HG03354 (cell line): Measurements from ENCODE around the gene SORCS1.

Source experiments
- ATAC-seq: cut with Tn5 transposase; IDR thresholded peaks from one replicate; pipeline ENCODE4 v1.9.1; 2021; ENCODE audit warnings: mild to moderate bottlenecking; ENCODE audit not compliant: unreplicated experiment, poor library complexity, severe bottlenecking

SORCS1 gene

GRCh38 chr10:106917452-106918055 is 247.0 kb downstream of the SORCS1 start:
- ATAC-seq: no peak

GRCh38 chr10:106914016-106914415 is 250.5 kb downstream of the SORCS1 start:
- no peak for ATAC-seq

- no peak for ATAC-seq
Measured at GRCh38 chr10:106913348-106913747, 251.2 kb downstream of the SORCS1 start.

GRCh38 chr10:106911096-106911495 is 253.4 kb downstream of the SORCS1 start:
- no peak for ATAC-seq

- no peak for ATAC-seq
Measured at GRCh38 chr10:106910666-106911065, 253.8 kb downstream of the SORCS1 start.

- no peak for ATAC-seq
Measured at GRCh38 chr10:106908225-106908624, 256.3 kb downstream of the SORCS1 start.

- no peak for ATAC-seq
Measured at GRCh38 chr10:106904209-106904608, 260.3 kb downstream of the SORCS1 start.

GRCh38 chr10:106903180-106903579 is 261.3 kb downstream of the SORCS1 start:
- ATAC-seq: no peak

- ATAC-seq: no peak
Measured at GRCh38 chr10:106900016-106900652, 264.4 kb downstream of the SORCS1 start.

- ATAC-seq: no peak
Measured at GRCh38 chr10:106898446-106898845, 266.1 kb downstream of the SORCS1 start.

- no peak for ATAC-seq
Measured at GRCh38 chr10:106897719-106898118, 266.8 kb downstream of the SORCS1 start.

GRCh38 chr10:106894692-106895091 is 269.8 kb downstream of the SORCS1 start:
- no peak for ATAC-seq

- ATAC-seq: no peak
Measured at GRCh38 chr10:106877574-106877973, 286.9 kb downstream of the SORCS1 start.

GRCh38 chr10:106874604-106874889 is 290.0 kb downstream of the SORCS1 start:
- no peak for ATAC-seq

- ATAC-seq: no peak
Measured at GRCh38 chr10:106873770-106874603, 290.5 kb downstream of the SORCS1 start.

GRCh38 chr10:106872176-106872575 is 292.3 kb downstream of the SORCS1 start:
- ATAC-seq: peak; percentile 62

GRCh38 chr10:106866244-106866845 is 298.2 kb downstream of the SORCS1 start:
- no peak for ATAC-seq

- no peak for ATAC-seq
Measured at GRCh38 chr10:106864031-106864430, 300.5 kb downstream of the SORCS1 start.

- ATAC-seq: no peak
Measured at GRCh38 chr10:106863549-106863948, 301.0 kb downstream of the SORCS1 start.

GRCh38 chr10:106859892-106860652 is 304.4 kb downstream of the SORCS1 start:
- ATAC-seq: no peak
